OCI-LY7 (cell line): ENCODE data around the gene POLR3H.

Source experiments
- EZH2phosphoT487 ChIP-seq: fragments of 200-600 bp; sonication (generic); IDR thresholded peaks from 2 replicates; pipeline ENCODE4 v1.6.1; 2018; ENCODE audit warnings: low read depth, borderline replicate concordance, mild to moderate bottlenecking, mixed run types, antibody characterized with exemption, low read length, moderate library complexity, mixed read lengths
- TF ChIP-seq, protein P1 (sequence below): fragments of 200-600 bp; sonication (generic); conservative IDR thresholded peaks from 2 replicates; pipeline ENCODE4 v1.5.1; 2014; ENCODE audit warnings: mild to moderate bottlenecking, antibody characterized with exemption, low read length, moderate library complexity, mixed read lengths

DNA sequence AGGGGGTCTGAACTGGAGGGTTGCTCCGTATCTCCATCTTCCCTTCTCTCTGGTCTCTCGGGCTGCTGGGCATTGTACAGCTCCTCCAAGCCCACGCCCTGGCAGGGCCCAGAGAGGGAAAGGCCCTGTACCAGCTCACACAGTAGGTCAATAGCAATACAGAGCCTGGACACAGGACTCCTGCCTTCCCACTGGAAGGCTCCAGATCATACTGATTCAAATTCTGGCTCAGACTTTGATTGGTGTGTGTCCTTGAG lies 23.2 kb upstream of the POLR3H start:
- TF ChIP-seq, protein P1, sequence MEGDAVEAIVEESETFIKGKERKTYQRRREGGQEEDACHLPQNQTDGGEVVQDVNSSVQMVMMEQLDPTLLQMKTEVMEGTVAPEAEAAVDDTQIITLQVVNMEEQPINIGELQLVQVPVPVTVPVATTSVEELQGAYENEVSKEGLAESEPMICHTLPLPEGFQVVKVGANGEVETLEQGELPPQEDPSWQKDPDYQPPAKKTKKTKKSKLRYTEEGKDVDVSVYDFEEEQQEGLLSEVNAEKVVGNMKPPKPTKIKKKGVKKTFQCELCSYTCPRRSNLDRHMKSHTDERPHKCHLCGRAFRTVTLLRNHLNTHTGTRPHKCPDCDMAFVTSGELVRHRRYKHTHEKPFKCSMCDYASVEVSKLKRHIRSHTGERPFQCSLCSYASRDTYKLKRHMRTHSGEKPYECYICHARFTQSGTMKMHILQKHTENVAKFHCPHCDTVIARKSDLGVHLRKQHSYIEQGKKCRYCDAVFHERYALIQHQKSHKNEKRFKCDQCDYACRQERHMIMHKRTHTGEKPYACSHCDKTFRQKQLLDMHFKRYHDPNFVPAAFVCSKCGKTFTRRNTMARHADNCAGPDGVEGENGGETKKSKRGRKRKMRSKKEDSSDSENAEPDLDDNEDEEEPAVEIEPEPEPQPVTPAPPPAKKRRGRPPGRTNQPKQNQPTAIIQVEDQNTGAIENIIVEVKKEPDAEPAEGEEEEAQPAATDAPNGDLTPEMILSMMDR: no peak
- TF ChIP-seq EZH2phosphoT487: no peak
